Natural killer cell treated with Interleukin-12 subunit alpha and Interleukin-12 subunit beta and Interleukin-15 and Interleukin-18, amount 100 ng/mL, for 72 hours (primary cell): ENCODE results near the gene POLR3B. TPM values are rescaled to one million over a fixed set of nuclear protein-coding genes. Genes with fewer than 3 reads are reported as not detected.

Source experiments
- ATAC-seq, 2 donors: fragments of 150-1000 bp; cut with Tn5 transposase in 1 of 2; sonication (Bioruptor Pico), chemical (Tn5 transposase) in 1 of 2; 2 replicates each; pipeline ENCODE4 v1.10.0; 2021
- DNase-seq: peaks from one replicate; pipeline ENCODE4 v3.0.0; 2022; ENCODE audit warnings: low spot score
- H3K27ac Mint-ChIP-seq, 2 donors: 1 replicate in 1 of 2; 2 replicates in 1 of 2; pipeline ENCODE4 v1.8.0; 2022; ENCODE audit warnings: mixed read lengths in 2 of 2, mild to moderate bottlenecking in 1 of 2, moderate library complexity in 1 of 2
- H3K27me3 Mint-ChIP-seq, 2 donors: 1 replicate in 1 of 2; 2 replicates in 1 of 2; pipeline ENCODE4 v1.8.0; 2022; ENCODE audit warnings: mixed read lengths in 2 of 2
- H3K36me3 Mint-ChIP-seq: one replicate; pipeline ENCODE4 v1.8.0; 2022; ENCODE audit warnings: mixed read lengths
- H3K4me1 Mint-ChIP-seq, 2 donors: 1 replicate in 1 of 2; 2 replicates in 1 of 2; pipeline ENCODE4 v1.8.0; 2022; ENCODE audit warnings: low read depth in 2 of 2, mixed read lengths in 2 of 2, mild to moderate bottlenecking in 1 of 2
- H3K4me3 Mint-ChIP-seq: one replicate; pipeline ENCODE4 v1.8.0; 2022; ENCODE audit warnings: mixed read lengths
- H3K9me3 Mint-ChIP-seq: 2 replicates; pipeline ENCODE4 v1.8.0; 2022; ENCODE audit warnings: mixed read lengths
- total RNA-seq, 2 donors: library from RNA; stranded (reverse); gene quantifications; one replicate each; pipeline ENCODE4 v1.2.3, GENCODE V29; 2022

POLR3B gene
- total RNA-seq, 2 donors from 2014 or later = 9.0 to 12.3 TPM

- H3K27me3 Mint-ChIP-seq = no peaks in the 10 kb centered on the region
- H3K36me3 Mint-ChIP-seq = peaks cover 13% of the 10 kb centered on the region
- no peaks in the 10 kb centered on the region for H3K4me1 Mint-ChIP-seq
These were observed 55.0 kb downstream of the POLR3B start for GRCh38 chr12:106412563-106412962.

GRCh38 chr12:106415134-106415533 is 57.6 kb downstream of the POLR3B start:
- no peak overlapping the region for H3K27ac Mint-ChIP-seq

More at GRCh38 chr12:106412563-106412962, 55.0 kb downstream of the POLR3B start:
- no peak overlapping the region for H3K4me3 Mint-ChIP-seq
- ATAC-seq (no peak), DNase-seq (no peak)
- no peaks in the 10 kb centered on the region for H3K9me3 Mint-ChIP-seq
- H3K27ac Mint-ChIP-seq = no peak overlapping the region

GRCh38 chr12:106416273-106416672 is 58.7 kb downstream of the POLR3B start:
- ATAC-seq = no peak
- Mint-ChIP-seq H3K27me3 (no peaks in the 10 kb centered on the region), H3K9me3 (no peaks in the 10 kb centered on the region), H3K27ac (no peak overlapping the region), H3K36me3 (peaks cover 13% of the 10 kb centered on the region), H3K4me1 (no peaks in the 10 kb centered on the region), H3K4me3 (no peak overlapping the region)
- DNase-seq = no peak

More at GRCh38 chr12:106415134-106415533, 57.6 kb downstream of the POLR3B start:
- ATAC-seq = no peak
- no peak for DNase-seq
- H3K27me3 Mint-ChIP-seq = no peaks in the 10 kb centered on the region
- H3K4me1 Mint-ChIP-seq = no peaks in the 10 kb centered on the region
- H3K36me3 Mint-ChIP-seq = peaks cover 13% of the 10 kb centered on the region
- no peak overlapping the region for H3K4me3 Mint-ChIP-seq
- H3K9me3 Mint-ChIP-seq = no peaks in the 10 kb centered on the region

- ATAC-seq (no peak), DNase-seq (no peak)
- Mint-ChIP-seq H3K9me3 (no peaks in the 10 kb centered on the region), H3K4me1 (no peaks in the 10 kb centered on the region), H3K4me3 (no peak overlapping the region), H3K27me3 (no peaks in the 10 kb centered on the region), H3K36me3 (peaks cover 9% of the 10 kb centered on the region), H3K27ac (no peak overlapping the region)
These were observed 60.7 kb downstream of the POLR3B start for GRCh38 chr12:106417926-106418910.

- no peaks in the 10 kb centered on the region for H3K9me3 Mint-ChIP-seq
- DNase-seq (no peak), ATAC-seq (no peak)
- H3K36me3 Mint-ChIP-seq = peaks cover 15% of the 10 kb centered on the region
- H3K27me3 Mint-ChIP-seq = no peaks in the 10 kb centered on the region
- H3K4me3 Mint-ChIP-seq = no peak overlapping the region
- no peaks in the 10 kb centered on the region for H3K4me1 Mint-ChIP-seq
- H3K27ac Mint-ChIP-seq = no peak overlapping the region
These were observed 61.4 kb downstream of the POLR3B start for GRCh38 chr12:106418970-106419369.

GRCh38 chr12:106423291-106423690 is 65.7 kb downstream of the POLR3B start:
- H3K27me3 Mint-ChIP-seq = no peaks in the 10 kb centered on the region
- H3K27ac Mint-ChIP-seq = no peak overlapping the region
- H3K9me3 Mint-ChIP-seq = no peaks in the 10 kb centered on the region
- no peaks in the 10 kb centered on the region for H3K4me1 Mint-ChIP-seq
- DNase-seq (no peak), ATAC-seq (no peak)
- H3K36me3 Mint-ChIP-seq = peaks cover 8% of the 10 kb centered on the region
- H3K4me3 Mint-ChIP-seq = no peak overlapping the region

- H3K4me1 Mint-ChIP-seq = no peaks in the 10 kb centered on the region
- H3K4me3 Mint-ChIP-seq = no peak overlapping the region
- ATAC-seq (no peak), DNase-seq (no peak)
- no peak overlapping the region for H3K27ac Mint-ChIP-seq
- H3K36me3 Mint-ChIP-seq = peaks cover 11% of the 10 kb centered on the region
- no peaks in the 10 kb centered on the region for H3K27me3 Mint-ChIP-seq
- H3K9me3 Mint-ChIP-seq = no peaks in the 10 kb centered on the region
These were observed 67.6 kb downstream of the POLR3B start for GRCh38 chr12:106425061-106425702.

GRCh38 chr12:106427917-106428316 is 70.4 kb downstream of the POLR3B start:
- no peak overlapping the region for H3K27ac Mint-ChIP-seq
- H3K4me1 Mint-ChIP-seq = no peaks in the 10 kb centered on the region
- H3K9me3 Mint-ChIP-seq = no peaks in the 10 kb centered on the region
- no peaks in the 10 kb centered on the region for H3K27me3 Mint-ChIP-seq
- no peak for DNase-seq
- no peak overlapping the region for H3K4me3 Mint-ChIP-seq
- H3K36me3 Mint-ChIP-seq = peaks cover 13% of the 10 kb centered on the region
- no peak for ATAC-seq

GRCh38 chr12:106428384-106428783 is 70.8 kb downstream of the POLR3B start:
- no peak for ATAC-seq
- Mint-ChIP-seq H3K36me3 (peaks cover 15% of the 10 kb centered on the region), H3K4me1 (no peaks in the 10 kb centered on the region), H3K27me3 (no peaks in the 10 kb centered on the region), H3K27ac (no peak overlapping the region), H3K4me3 (no peak overlapping the region), H3K9me3 (no peaks in the 10 kb centered on the region)
- DNase-seq = no peak

GRCh38 chr12:106429043-106429552 is 71.5 kb downstream of the POLR3B start:
- ATAC-seq (no peak), DNase-seq (no peak)
- Mint-ChIP-seq H3K9me3 (no peaks in the 10 kb centered on the region), H3K4me1 (no peaks in the 10 kb centered on the region), H3K27ac (no peak overlapping the region), H3K36me3 (peaks cover 13% of the 10 kb centered on the region), H3K27me3 (no peaks in the 10 kb centered on the region), H3K4me3 (no peak overlapping the region)

- no peaks in the 10 kb centered on the region for H3K4me1 Mint-ChIP-seq
These were observed 72.1 kb downstream of the POLR3B start for GRCh38 chr12:106429636-106430035.

GRCh38 chr12:106431839-106432411 is 74.4 kb downstream of the POLR3B start:
- Mint-ChIP-seq H3K4me3 (no peak overlapping the region), H3K36me3 (peaks cover 22% of the 10 kb centered on the region), H3K4me1 (no peaks in the 10 kb centered on the region), H3K9me3 (no peaks in the 10 kb centered on the region), H3K27me3 (no peaks in the 10 kb centered on the region), H3K27ac (no peak overlapping the region)
- ATAC-seq (no peak), DNase-seq (no peak)

More at GRCh38 chr12:106429636-106430035, 72.1 kb downstream of the POLR3B start:
- Mint-ChIP-seq H3K36me3 (peaks cover 17% of the 10 kb centered on the region), H3K9me3 (no peaks in the 10 kb centered on the region), H3K27ac (no peak overlapping the region), H3K27me3 (no peaks in the 10 kb centered on the region), H3K4me3 (no peak overlapping the region)
- ATAC-seq (no peak), DNase-seq (no peak)

GRCh38 chr12:106433055-106433454 is 75.5 kb downstream of the POLR3B start:
- Mint-ChIP-seq H3K4me1 (no peaks in the 10 kb centered on the region), H3K4me3 (no peak overlapping the region), H3K36me3 (peaks cover 26% of the 10 kb centered on the region), H3K27me3 (no peaks in the 10 kb centered on the region), H3K27ac (no peak overlapping the region), H3K9me3 (no peaks in the 10 kb centered on the region)
- ATAC-seq (no peak), DNase-seq (no peak)

GRCh38 chr12:106434526-106434925 is 77.0 kb downstream of the POLR3B start:
- H3K36me3 Mint-ChIP-seq = peaks cover 21% of the 10 kb centered on the region

More at GRCh38 chr12:106434526-106434925, 77.0 kb downstream of the POLR3B start:
- DNase-seq = no peak
- no peak overlapping the region for H3K4me3 Mint-ChIP-seq
- H3K27me3 Mint-ChIP-seq = no peaks in the 10 kb centered on the region
- H3K27ac Mint-ChIP-seq = no peak overlapping the region
- no peaks in the 10 kb centered on the region for H3K4me1 Mint-ChIP-seq
- no peak for ATAC-seq
- no peaks in the 10 kb centered on the region for H3K9me3 Mint-ChIP-seq
